NT2/D1 (cell line): ENCODE data around the gene SARDH.

Source experiments
- DNase-seq: peaks from one replicate; pipeline ENCODE4 v3.0.0-alpha.2; 2011; ENCODE audit warnings: low read depth, low spot score
- H3K27me3 ChIP-seq: 2 replicates; pipeline ENCODE4 v1.6.0; 2011; ENCODE audit warnings: mild to moderate bottlenecking; ENCODE audit not compliant: insufficient read length, insufficient read depth
- H3K36me3 ChIP-seq: 2 replicates; pipeline ENCODE4 v1.6.1; 2011; ENCODE audit warnings: mild to moderate bottlenecking, low read length, mixed read lengths; ENCODE audit not compliant: insufficient read depth, insufficient read length
- H3K4me1 ChIP-seq: 2 replicates; pipeline ENCODE4 v1.5.1; 2011; ENCODE audit not compliant: insufficient read depth, insufficient read length
- H3K4me3 ChIP-seq: 2 replicates; pipeline ENCODE4 v1.5.1; 2011; ENCODE audit warnings: low read depth; ENCODE audit not compliant: insufficient read length
- H3K9ac ChIP-seq: 2 replicates; pipeline ENCODE4 v1.6.0; 2011; ENCODE audit warnings: low read depth; ENCODE audit not compliant: insufficient read length
- H3K9me3 ChIP-seq: 2 replicates; pipeline ENCODE4 v1.5.1; 2011; ENCODE audit warnings: mild to moderate bottlenecking, low read length; ENCODE audit not compliant: insufficient read depth
- SUZ12 ChIP-seq: IDR thresholded peaks from 2 replicates; pipeline ENCODE4 v1.6.1; 2011; ENCODE audit not compliant: insufficient read length, insufficient read depth; ENCODE audit errors: extremely low read depth
- YY1 ChIP-seq: IDR thresholded peaks from 2 replicates; pipeline ENCODE4 v1.6.1; 2011; ENCODE audit not compliant: insufficient read length, insufficient read depth
- ZNF274 ChIP-seq: IDR thresholded peaks from 2 replicates; pipeline ENCODE4 v1.6.1; 2011; ENCODE audit warnings: mild to moderate bottlenecking, low read depth, low read length

SARDH gene

GRCh38 chr9:133713960-133714495 is 24.1 kb downstream of the SARDH start:
- Histone ChIP-seq H3K4me1 (peaks cover 46% of the 10 kb centered on the region), H3K4me3 (no peak overlapping the region), H3K27me3 (no peaks in the 10 kb centered on the region), H3K9me3 (no peaks in the 10 kb centered on the region), H3K36me3 (no peaks in the 10 kb centered on the region), H3K9ac (peak overlapping the region; percentile 24)
- no peak for DNase-seq
- TF ChIP-seq YY1 (no peak), SUZ12 (no peak), ZNF274 (no peak)

GRCh38 chr9:133713150-133713959 is 24.8 kb downstream of the SARDH start:
- Histone ChIP-seq H3K9ac (no peak overlapping the region), H3K4me1 (peaks cover 46% of the 10 kb centered on the region), H3K9me3 (no peaks in the 10 kb centered on the region), H3K27me3 (no peaks in the 10 kb centered on the region), H3K36me3 (no peaks in the 10 kb centered on the region), H3K4me3 (no peak overlapping the region)
- DNase-seq: no peak
- TF ChIP-seq YY1 (no peak), SUZ12 (no peak), ZNF274 (no peak)

- Histone ChIP-seq H3K27me3 (no peaks in the 10 kb centered on the region), H3K9me3 (no peaks in the 10 kb centered on the region), H3K4me1 (peaks cover 46% of the 10 kb centered on the region), H3K9ac (peak overlapping the region; percentile 43), H3K4me3 (no peak overlapping the region), H3K36me3 (no peaks in the 10 kb centered on the region)
- no peak for DNase-seq
- TF ChIP-seq ZNF274 (no peak), YY1 (no peak)
Measured at GRCh38 chr9:133712221-133713100, 25.7 kb downstream of the SARDH start.

GRCh38 chr9:133711428-133712220 is 26.5 kb downstream of the SARDH start:
- no peak for DNase-seq
- TF ChIP-seq SUZ12: no peak
- no peak for TF ChIP-seq YY1
- TF ChIP-seq ZNF274: no peak
- H3K4me3 ChIP-seq: no peak overlapping the region
- no peak overlapping the region for H3K9ac ChIP-seq
- H3K9me3 ChIP-seq: no peaks in the 10 kb centered on the region
- H3K4me1 ChIP-seq: peaks cover 42% of the 10 kb centered on the region
- H3K36me3 ChIP-seq: no peaks in the 10 kb centered on the region
- no peaks in the 10 kb centered on the region for H3K27me3 ChIP-seq

GRCh38 chr9:133710661-133711427 is 27.3 kb downstream of the SARDH start:
- H3K27me3 ChIP-seq: no peaks in the 10 kb centered on the region
- H3K4me1 ChIP-seq: peaks cover 36% of the 10 kb centered on the region
- H3K36me3 ChIP-seq: no peaks in the 10 kb centered on the region
- H3K9ac ChIP-seq: no peak overlapping the region
- TF ChIP-seq YY1 (no peak), SUZ12 (no peak), ZNF274 (no peak)
- no peaks in the 10 kb centered on the region for H3K9me3 ChIP-seq
- DNase-seq: no peak
- no peak overlapping the region for H3K4me3 ChIP-seq
